Measurements from ENCODE around the gene NARS2. TPM values are rescaled to one million over a fixed set of nuclear protein-coding genes. Genes with fewer than 3 reads are reported as not detected.

Gene NARS2
- total and polyA plus RNA-seq, 2 donors (not counting 1 experiment from before 2014, with no cell fraction given), result 9.7 to 14.6 TPM

DNA sequence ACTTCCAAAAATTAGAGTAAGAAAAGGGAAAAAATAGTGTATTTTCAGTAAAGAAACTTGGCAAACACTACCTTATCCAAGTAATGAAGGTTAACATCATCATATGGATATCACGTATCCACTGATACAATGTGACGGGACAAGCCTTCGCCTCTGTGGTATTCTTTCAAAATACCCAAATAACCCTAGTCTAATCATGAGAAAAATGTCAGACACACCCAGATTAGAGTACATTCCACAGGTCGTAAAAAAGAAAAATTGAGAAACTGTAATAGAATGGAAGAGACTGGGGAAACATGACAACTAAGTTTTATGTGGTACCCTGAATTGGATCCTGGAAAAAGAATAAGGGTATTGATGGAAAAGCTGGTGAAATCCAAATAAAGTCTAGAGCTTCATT, 48.9 kb downstream of the NARS2 start:
- Histone ChIP-seq H3K4me1 (ENCODE audit: control insufficient read depth in 2 of 2, insufficient read depth in 2 of 2, low read length in 2 of 2) (no peaks in the 10 kb centered on the region), H3K9me3 (ENCODE audit: control extremely low read depth in 1 of 3, control insufficient read depth in 2 of 3, insufficient read depth in 1 of 3, low read length in 2 of 3) (peaks cover 0 to 1% (median 0%) of the 10 kb centered on the region in 3 donors), H3K4me2 (replicated peaks; ENCODE audit: low read depth, low read length, poor library complexity, severe bottlenecking) (no peak overlapping the region), H3K9ac (ENCODE audit: low read length) (no peak overlapping the region), H3K4me3 (ENCODE audit: control extremely low read depth in 1 of 5, extremely low read depth in 1 of 5, insufficient read depth in 1 of 5, low read depth in 2 of 5, low read length in 4 of 5) (no peak overlapping the region), H3K79me2 (ENCODE audit: control insufficient read depth, insufficient read depth, low read length) (peaks cover 10% of the 10 kb centered on the region), H3K36me3 (replicated peaks in 1 of 2; ENCODE audit: control extremely low read depth in 1 of 2, control insufficient read depth in 1 of 2, extremely low read depth in 1 of 2, insufficient read depth in 2 of 2, low read length in 1 of 2) (peaks cover 3 to 6% of the 10 kb centered on the region in 2 experiments), H4K20me1 (ENCODE audit: control insufficient read depth, insufficient read depth, low read length, poor library complexity, severe bottlenecking) (no peaks in the 10 kb centered on the region), H3K27ac (ENCODE audit: low read length in 2 of 2) (no peak overlapping the region), H3K27me3 (replicated peaks in 1 of 4; ENCODE audit: control extremely low read depth in 1 of 4, control insufficient read depth in 3 of 4, insufficient read depth in 4 of 4, low read length in 3 of 4) (no peaks in the 10 kb centered on the region), H2AFZ (ENCODE audit: insufficient read depth, low read depth, low read length, poor library complexity, severe bottlenecking) (no peak overlapping the region)
- no peaks in the 10 kb centered on the region for H3K4me1 Mint-ChIP-seq
- ChIA-PET CTCF (no interaction called here), POLR2A (no interaction called here)
- DNase-seq, result no peak
- WGBS (ENCODE audit: insufficient coverage), result 100% methylated on average over 2 of the region's 4 CpGs
- no peaks in the 10 kb centered on the region for H3K9me3 Mint-ChIP-seq (ENCODE audit: insufficient read depth)
- no peak overlapping the region for H3K27ac Mint-ChIP-seq
- H3K27me3 Mint-ChIP-seq, result no peaks in the 10 kb centered on the region
- TF ChIP-seq EZH2 (IDR thresholded peaks at IDR 0.05; ENCODE audit: borderline replicate concordance, insufficient read depth, low read depth, low read length, poor library complexity, severe bottlenecking), result no peak
- TF ChIP-seq, protein P1, sequence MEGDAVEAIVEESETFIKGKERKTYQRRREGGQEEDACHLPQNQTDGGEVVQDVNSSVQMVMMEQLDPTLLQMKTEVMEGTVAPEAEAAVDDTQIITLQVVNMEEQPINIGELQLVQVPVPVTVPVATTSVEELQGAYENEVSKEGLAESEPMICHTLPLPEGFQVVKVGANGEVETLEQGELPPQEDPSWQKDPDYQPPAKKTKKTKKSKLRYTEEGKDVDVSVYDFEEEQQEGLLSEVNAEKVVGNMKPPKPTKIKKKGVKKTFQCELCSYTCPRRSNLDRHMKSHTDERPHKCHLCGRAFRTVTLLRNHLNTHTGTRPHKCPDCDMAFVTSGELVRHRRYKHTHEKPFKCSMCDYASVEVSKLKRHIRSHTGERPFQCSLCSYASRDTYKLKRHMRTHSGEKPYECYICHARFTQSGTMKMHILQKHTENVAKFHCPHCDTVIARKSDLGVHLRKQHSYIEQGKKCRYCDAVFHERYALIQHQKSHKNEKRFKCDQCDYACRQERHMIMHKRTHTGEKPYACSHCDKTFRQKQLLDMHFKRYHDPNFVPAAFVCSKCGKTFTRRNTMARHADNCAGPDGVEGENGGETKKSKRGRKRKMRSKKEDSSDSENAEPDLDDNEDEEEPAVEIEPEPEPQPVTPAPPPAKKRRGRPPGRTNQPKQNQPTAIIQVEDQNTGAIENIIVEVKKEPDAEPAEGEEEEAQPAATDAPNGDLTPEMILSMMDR (IDR thresholded peaks at IDR 0.05), result no peak
- H3K4me3 Mint-ChIP-seq, result no peak overlapping the region
- no peak for ATAC-seq (ENCODE audit: low read depth)
- intact Hi-C loops (cut with micrococcal nuclease), result no loop called here

GRCh38 chr11:78520230-78520629, 54.4 kb downstream of the NARS2 start:
- Histone ChIP-seq H3K9me3 (ENCODE audit: control extremely low read depth in 1 of 3, control insufficient read depth in 2 of 3, insufficient read depth in 1 of 3, low read length in 2 of 3) (peaks cover 0 to 1% (median 0%) of the 10 kb centered on the region in 3 donors), H3K4me2 (replicated peaks; ENCODE audit: low read depth, low read length, poor library complexity, severe bottlenecking) (no peak overlapping the region), H3K27me3 (replicated peaks in 1 of 4; ENCODE audit: control extremely low read depth in 1 of 4, control insufficient read depth in 3 of 4, insufficient read depth in 4 of 4, low read length in 3 of 4) (no peaks in the 10 kb centered on the region), H3K79me2 (ENCODE audit: control insufficient read depth, insufficient read depth, low read length) (peaks cover 6% of the 10 kb centered on the region), H3K36me3 (replicated peaks in 1 of 2; ENCODE audit: control extremely low read depth in 1 of 2, control insufficient read depth in 1 of 2, extremely low read depth in 1 of 2, insufficient read depth in 2 of 2, low read length in 1 of 2) (no peaks in the 10 kb centered on the region), H3K27ac (ENCODE audit: low read length in 2 of 2) (no peak overlapping the region), H4K20me1 (ENCODE audit: control insufficient read depth, insufficient read depth, low read length, poor library complexity, severe bottlenecking) (no peaks in the 10 kb centered on the region), H2AFZ (ENCODE audit: insufficient read depth, low read depth, low read length, poor library complexity, severe bottlenecking) (no peak overlapping the region), H3K4me1 (ENCODE audit: control insufficient read depth in 2 of 2, insufficient read depth in 2 of 2, low read length in 2 of 2) (no peaks in the 10 kb centered on the region), H3K9ac (ENCODE audit: low read length) (no peak overlapping the region), H3K4me3 (ENCODE audit: control extremely low read depth in 1 of 5, extremely low read depth in 1 of 5, insufficient read depth in 1 of 5, low read depth in 2 of 5, low read length in 4 of 5) (no peak overlapping the region)
- ATAC-seq (ENCODE audit: low read depth), result no peak
- H3K27ac Mint-ChIP-seq, result no peak overlapping the region
- no peaks in the 10 kb centered on the region for H3K9me3 Mint-ChIP-seq (ENCODE audit: insufficient read depth)
- WGBS (ENCODE audit: insufficient coverage), result no CpG with 5 or more reads among the region's 1 CpG
- H3K27me3 Mint-ChIP-seq, result no peaks in the 10 kb centered on the region
- H3K4me1 Mint-ChIP-seq, result no peaks in the 10 kb centered on the region
- TF ChIP-seq EZH2 (IDR thresholded peaks at IDR 0.05; ENCODE audit: borderline replicate concordance, insufficient read depth, low read depth, low read length, poor library complexity, severe bottlenecking), result no peak
- TF ChIP-seq, protein P1 (IDR thresholded peaks at IDR 0.05), result no peak
- H3K4me3 Mint-ChIP-seq, result no peak overlapping the region
- no peak for DNase-seq
- POLR2A ChIA-PET, result no interaction called here
- intact Hi-C loops (cut with micrococcal nuclease), result no loop called here
- CTCF ChIA-PET, result interaction anchor here (1.0 kb wide), 1 partner anchor 12 kb away, joined by 4 read pairs; no protein-coding TSS in a partner anchor

Data from B cell (primary cell).